HEK293 (cell line): ENCODE results near the gene PLPPR4.

Source experiments
- CTCF ChIA-PET: fragments of 350-600 bp; formaldehyde crosslinking; extraction: SDS; loops from one replicate; lab custom pipeline; 2021; ENCODE audit warnings: antibody characterized with exemption; lab: Yijun Ruan, JAX
- POLR2A ChIA-PET: fragments of 300-600 bp; formaldehyde crosslinking; extraction: SDS; loops from one replicate; lab custom pipeline; 2020; ENCODE audit warnings: antibody characterized with exemption, inconsistent platforms; lab: Yijun Ruan, JAX
- H3K27ac ChIP-seq: fragments of 200-500 bp; sonication (Bioruptor generic); 2 replicates; pipeline ENCODE4 v1.5.1; 2014; ENCODE audit warnings: low read depth, low read length, control low read depth, inconsistent platforms; ENCODE audit errors: extremely low read depth
- H3K36me3 ChIP-seq, 2 experiments: fragments of 200-500 bp in 1 of 2; sonication (Bioruptor generic) in 1 of 2; 1 replicate in 1 of 2; 2 replicates in 1 of 2; pipeline ENCODE4 v1.5.1; 2014 to 2017; ENCODE audit warnings: inconsistent platforms in 2 of 2, low read length in 2 of 2; ENCODE audit not compliant: control insufficient read depth in 2 of 2, insufficient read depth in 1 of 2
- H3K4me1 ChIP-seq: fragments of 200-500 bp; sonication (Bioruptor generic); 2 replicates; pipeline ENCODE4 v1.5.1; 2014; ENCODE audit warnings: mild to moderate bottlenecking, low read length, inconsistent platforms; ENCODE audit not compliant: control insufficient read depth, insufficient read depth
- H3K4me3 ChIP-seq: 2 replicates; pipeline ENCODE4 v1.5.1; 2011; ENCODE audit warnings: low read depth, mild to moderate bottlenecking, control low read depth, low read length, moderate library complexity
- H3K9me3 ChIP-seq: fragments of 200-500 bp; sonication (Bioruptor generic); 2 replicates; pipeline ENCODE4 v1.5.1; 2014; ENCODE audit warnings: low read depth, low read length, inconsistent platforms; ENCODE audit not compliant: control insufficient read depth, insufficient read depth
- ATF2 ChIP-seq: fragments of 450-650 bp; formaldehyde crosslinking; IDR thresholded peaks from 2 replicates; pipeline ENCODE4 v1.5.1; 2016; ENCODE audit warnings: missing biosample characterization, missing genetic modification characterization, low read depth
- HOXD13 ChIP-seq: sonication (generic); formaldehyde crosslinking; IDR thresholded peaks from 2 replicates; pipeline ENCODE4 v1.8.0; 2022; ENCODE audit warnings: missing genetic modification reagents, borderline replicate concordance
- KLF7 ChIP-seq: fragments of 450-650 bp; formaldehyde crosslinking; IDR thresholded peaks from 2 replicates; pipeline ENCODE4 v1.5.1; 2016; ENCODE audit warnings: missing biosample characterization, missing genetic modification characterization, borderline replicate concordance
- MEIS1 ChIP-seq: sonication (generic); formaldehyde crosslinking; IDR thresholded peaks from 2 replicates; pipeline ENCODE4 v1.8.1; 2022; ENCODE audit warnings: missing genetic modification reagents, mild to moderate bottlenecking, borderline replicate concordance
- SCRT1 ChIP-seq: fragments of 450-650 bp; formaldehyde crosslinking; IDR thresholded peaks from 2 replicates; pipeline ENCODE4 v1.5.1; 2016; ENCODE audit warnings: missing biosample characterization, missing genetic modification characterization, borderline replicate concordance
- WT1 ChIP-seq: fragments of 450-650 bp; formaldehyde crosslinking; IDR thresholded peaks from 2 replicates; pipeline ENCODE4 v1.5.1; 2016; ENCODE audit warnings: missing biosample characterization, missing genetic modification characterization
- YY1 ChIP-seq: fragments of 450-650 bp; formaldehyde crosslinking; IDR thresholded peaks from 2 replicates; pipeline ENCODE4 v1.5.1; 2018; ENCODE audit warnings: missing biosample characterization, missing genetic modification characterization
- ZBTB44 ChIP-seq: fragments of 450-650 bp; IDR thresholded peaks from 2 replicates; pipeline ENCODE4 v1.5.1; 2018; ENCODE audit warnings: missing biosample characterization, mild to moderate bottlenecking, missing genetic modification characterization
- ZFP3 ChIP-seq: fragments of 450-650 bp; formaldehyde crosslinking; IDR thresholded peaks from 2 replicates; pipeline ENCODE4 v1.5.1; 2016; ENCODE audit warnings: low read depth, missing biosample characterization, missing genetic modification characterization
- ZFP37 ChIP-seq: fragments of 450-650 bp; formaldehyde crosslinking; IDR thresholded peaks from 2 replicates; pipeline ENCODE4 v1.5.1; 2016; ENCODE audit warnings: missing biosample characterization, missing genetic modification characterization
- ZNF202 ChIP-seq: fragments of 450-650 bp; formaldehyde crosslinking; IDR thresholded peaks from 2 replicates; pipeline ENCODE4 v1.5.1; 2016; ENCODE audit warnings: missing biosample characterization, missing genetic modification characterization, borderline replicate concordance
- ZNF221 ChIP-seq: fragments of 450-650 bp; formaldehyde crosslinking; IDR thresholded peaks from 2 replicates; pipeline ENCODE4 v1.5.1; 2017; ENCODE audit warnings: missing biosample characterization, missing genetic modification characterization, borderline replicate concordance
- ZNF239 ChIP-seq: fragments of 450-650 bp; formaldehyde crosslinking; IDR thresholded peaks from 2 replicates; pipeline ENCODE4 v1.5.1; 2016; ENCODE audit warnings: missing biosample characterization, missing genetic modification characterization
- ZNF292 ChIP-seq: fragments of 450-650 bp; formaldehyde crosslinking; IDR thresholded peaks from 2 replicates; pipeline ENCODE4 v1.5.1; 2016; ENCODE audit warnings: low read depth, missing biosample characterization, missing genetic modification characterization, borderline replicate concordance
- ZNF302 ChIP-seq: fragments of 450-650 bp; formaldehyde crosslinking; IDR thresholded peaks from 2 replicates; pipeline ENCODE4 v1.5.1; 2016; ENCODE audit warnings: missing biosample characterization, missing genetic modification characterization, low read depth
- ZNF324 ChIP-seq: fragments of 450-650 bp; formaldehyde crosslinking; IDR thresholded peaks from 2 replicates; pipeline ENCODE4 v1.5.1; 2016; ENCODE audit warnings: missing biosample characterization, missing genetic modification characterization
- ZNF37A ChIP-seq: fragments of 450-650 bp; IDR thresholded peaks from 2 replicates; pipeline ENCODE4 v1.5.1; 2018; ENCODE audit warnings: missing biosample characterization, missing genetic modification characterization
- ZNF391 ChIP-seq: fragments of 450-650 bp; formaldehyde crosslinking; IDR thresholded peaks from 2 replicates; pipeline ENCODE4 v1.5.1; 2016; ENCODE audit warnings: low read depth, missing biosample characterization, missing genetic modification characterization, borderline replicate concordance
- ZNF404 ChIP-seq: fragments of 450-650 bp; formaldehyde crosslinking; IDR thresholded peaks from 2 replicates; pipeline ENCODE4 v1.5.1; 2017; ENCODE audit warnings: missing biosample characterization, missing genetic modification characterization
- ZNF621 ChIP-seq: fragments of 450-650 bp; formaldehyde crosslinking; IDR thresholded peaks from 2 replicates; pipeline ENCODE4 v1.5.1; 2017; ENCODE audit warnings: missing biosample characterization, missing genetic modification characterization
- ZNF658 ChIP-seq: fragments of 450-650 bp; formaldehyde crosslinking; IDR thresholded peaks from 2 replicates; pipeline ENCODE4; 2016; ENCODE audit warnings: missing biosample characterization, missing genetic modification characterization
- ZNF660 ChIP-seq: fragments of 450-650 bp; IDR thresholded peaks from 2 replicates; pipeline ENCODE4 v1.5.1; 2018; ENCODE audit warnings: missing biosample characterization, mild to moderate bottlenecking, missing genetic modification characterization
- ZNF664 ChIP-seq: fragments of 450-650 bp; formaldehyde crosslinking; IDR thresholded peaks from 2 replicates; pipeline ENCODE4 v1.5.1; 2016; ENCODE audit warnings: missing biosample characterization, missing genetic modification characterization
- ZNF785 ChIP-seq: fragments of 450-650 bp; formaldehyde crosslinking; IDR thresholded peaks from 2 replicates; pipeline ENCODE4 v1.5.1; 2016; ENCODE audit warnings: missing biosample characterization, missing genetic modification characterization
- ZSCAN30 ChIP-seq: fragments of 450-650 bp; IDR thresholded peaks from 2 replicates; pipeline ENCODE4 v1.5.1; 2018; ENCODE audit warnings: missing biosample characterization, mild to moderate bottlenecking, missing genetic modification characterization, moderate library complexity

PLPPR4 gene

GRCh38 chr1:99332561-99332960 lies 68.3 kb downstream of the PLPPR4 start:
- CTCF ChIA-PET = no interaction called here
- no peak overlapping the region for H3K27ac ChIP-seq
- no peaks in the 10 kb centered on the region for H3K9me3 ChIP-seq
- no peaks in the 10 kb centered on the region for H3K4me1 ChIP-seq
- no peaks in the 10 kb centered on the region for H3K36me3 ChIP-seq
- POLR2A ChIA-PET = no interaction called here
- TF ChIP-seq ZFP37 (tag by site-specific recombination) (no peak), MEIS1 (no peak), ZBTB44 (no peak), ZSCAN30 (tag by site-specific recombination) (no peak), WT1 (no peak), ZNF37A (tag by site-specific recombination) (no peak), SCRT1 (tag by site-specific recombination) (no peak), ZNF302 (tag by site-specific recombination) (no peak), ZNF239 (tag by site-specific recombination) (no peak), ZNF404 (no peak), ZNF660 (tag by site-specific recombination) (no peak), ZNF292 (tag by site-specific recombination) (no peak), HOXD13 (no peak), KLF7 (tag by site-specific recombination) (no peak), ATF2 (no peak), ZNF664 (tag by site-specific recombination) (no peak)
- TF ChIP-seq, all 188 proteins: peak for 0
- no peak overlapping the region for H3K4me3 ChIP-seq

DNA sequence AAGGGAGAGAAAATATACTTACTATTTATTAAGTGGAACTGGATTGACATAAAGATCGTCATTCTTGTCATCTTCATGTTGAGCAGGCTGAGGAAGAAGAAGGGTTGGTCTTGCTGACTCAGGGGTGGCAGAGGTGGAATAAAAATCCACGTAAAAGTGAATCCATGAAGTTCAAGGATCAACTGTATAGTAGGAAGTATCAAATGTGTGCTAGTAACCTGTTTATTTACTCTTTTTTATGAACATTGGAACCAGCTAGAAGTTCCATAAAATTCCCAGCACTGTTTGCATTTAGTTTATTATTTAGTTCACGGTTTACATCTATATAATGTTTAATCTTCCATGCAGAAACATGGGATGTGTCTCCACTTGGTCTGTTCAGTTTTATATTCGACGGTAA lies 70.7 kb downstream of the PLPPR4 start:
- no peak overlapping the region for H3K4me3 ChIP-seq
- no peak overlapping the region for H3K27ac ChIP-seq
- H3K36me3 ChIP-seq = no peaks in the 10 kb centered on the region
- TF ChIP-seq ZNF221 (tag by site-specific recombination) = no peak
- TF ChIP-seq ZNF324 (tag by site-specific recombination) = no peak
- TF ChIP-seq ZNF785 (tag by site-specific recombination) = no peak
- TF ChIP-seq YY1 (tag by site-specific recombination) = no peak
- no peak for TF ChIP-seq ZNF658
- no peak for TF ChIP-seq ZFP3 (tag by site-specific recombination)
- no peaks in the 10 kb centered on the region for H3K9me3 ChIP-seq
- ChIA-PET CTCF (interaction anchor here (1.0 kb wide), 1 partner anchor 147 kb away, joined by 3 read pairs; no protein-coding TSS in a partner anchor), POLR2A (no interaction called here)
- no peaks in the 10 kb centered on the region for H3K4me1 ChIP-seq

- H3K27ac ChIP-seq = no peak overlapping the region
- ChIA-PET POLR2A (no interaction called here), CTCF (interaction anchor here (0.9 kb wide), 1 partner anchor 134 kb away, joined by 4 read pairs; no protein-coding TSS in a partner anchor)
- no peaks in the 10 kb centered on the region for H3K36me3 ChIP-seq
- H3K4me1 ChIP-seq = no peaks in the 10 kb centered on the region
- TF ChIP-seq ZNF621 (tag by site-specific recombination) = no peak
- TF ChIP-seq ZNF202 (tag by site-specific recombination) = no peak
- TF ChIP-seq ZNF391 (tag by site-specific recombination) = no peak
- TF ChIP-seq, all 188 proteins: peak for 0
- Histone ChIP-seq H3K9me3 (no peaks in the 10 kb centered on the region), H3K4me3 (no peak overlapping the region)
Observed at GRCh38 chr1:99347041-99347684, 82.9 kb downstream of the PLPPR4 start.
